SK-N-SH treated with all-trans-retinoic acid at 6 μM for 48 hours (cell line): Measurements from ENCODE around the gene ZNF518A.

Experiments
- ATAC-seq: fragments of 200-7000 bp; cut with Tn5 transposase; 3 replicates; pipeline ENCODE4 v1.9.1; 2020; ENCODE audit warnings: mild to moderate bottlenecking, moderate library complexity
- BACH2 ChIP-seq: fragments of 250-450 bp; sonication (Bioruptor Pico); IDR thresholded peaks from 2 replicates; pipeline ENCODE4 v1.9.0; 2021; ENCODE audit warnings: mild to moderate bottlenecking, borderline replicate concordance
- CSDC2 ChIP-seq: fragments of 250-450 bp; sonication (Bioruptor Pico); IDR thresholded peaks from 2 replicates; pipeline ENCODE4 v1.5.0; 2020; ENCODE audit warnings: mild to moderate bottlenecking, moderate library complexity
- CSRNP3 ChIP-seq: fragments of 250-450 bp; sonication (Bioruptor Pico); IDR thresholded peaks from 2 replicates; pipeline ENCODE4 v1.5.1; 2021; ENCODE audit warnings: mild to moderate bottlenecking, moderate library complexity
- GLIS3 ChIP-seq: fragments of 250-450 bp; sonication (Bioruptor Pico); IDR thresholded peaks from 2 replicates; pipeline ENCODE4 v1.5.0; 2020; ENCODE audit warnings: mild to moderate bottlenecking, moderate library complexity
- ISL1 ChIP-seq: fragments of 250-450 bp; sonication (Bioruptor Pico); IDR thresholded peaks from 2 replicates; pipeline ENCODE4 v2.1.2; 2022; ENCODE audit warnings: mild to moderate bottlenecking, moderate library complexity
- OSR1 ChIP-seq: fragments of 250-450 bp; sonication (Bioruptor Pico); IDR thresholded peaks from 2 replicates; pipeline ENCODE4 v1.8.0; 2022; ENCODE audit warnings: moderate library complexity, mild to moderate bottlenecking, inconsistent platforms
- PATZ1 ChIP-seq: fragments of 250-450 bp; sonication (Bioruptor Pico); IDR thresholded peaks from 2 replicates; pipeline ENCODE4 v1.8.0; 2020; ENCODE audit warnings: mild to moderate bottlenecking, moderate library complexity, borderline replicate concordance
- POU6F1 ChIP-seq: fragments of 250-450 bp; sonication (Bioruptor Pico); IDR thresholded peaks from 2 replicates; pipeline ENCODE4 v1.8.0; 2021; ENCODE audit warnings: low read depth, mild to moderate bottlenecking, moderate library complexity, borderline replicate concordance
- RARB ChIP-seq: fragments of 250-450 bp; sonication (Bioruptor Pico); IDR thresholded peaks from 2 replicates; pipeline ENCODE4 v1.8.0; 2021; ENCODE audit warnings: mild to moderate bottlenecking, moderate library complexity
- SNAI2 ChIP-seq: fragments of 250-450 bp; sonication (Bioruptor Pico); IDR thresholded peaks from 2 replicates; pipeline ENCODE4 v1.5.0; 2020; ENCODE audit warnings: mild to moderate bottlenecking, moderate library complexity
- TCF4 ChIP-seq: fragments of 250-450 bp; sonication (Bioruptor Pico); IDR thresholded peaks from 2 replicates; pipeline ENCODE4 v1.8.0; 2021; ENCODE audit warnings: mild to moderate bottlenecking, moderate library complexity, borderline replicate concordance
- TOX ChIP-seq: fragments of 250-450 bp; sonication (Bioruptor Pico); IDR thresholded peaks from 2 replicates; pipeline ENCODE4 v1.8.0; 2021; ENCODE audit warnings: mild to moderate bottlenecking, moderate library complexity, borderline replicate concordance
- ZFP30 ChIP-seq: fragments of 450-650 bp; formaldehyde crosslinking; IDR thresholded peaks from 2 replicates; pipeline ENCODE4 v1.5.0; 2022; ENCODE audit warnings: mild to moderate bottlenecking, moderate library complexity
- ZNF565 ChIP-seq: fragments of 450-650 bp; formaldehyde crosslinking; conservative IDR thresholded peaks from 2 replicates; pipeline ENCODE4 v1.5.0; 2020; ENCODE audit warnings: low read depth, mild to moderate bottlenecking, moderate library complexity
- ZNF8 ChIP-seq: fragments of 450-650 bp; formaldehyde crosslinking; IDR thresholded peaks from 2 replicates; pipeline ENCODE4 v1.5.0; 2020; ENCODE audit warnings: mild to moderate bottlenecking, moderate library complexity
- TF ChIP-seq, protein P1 (sequence below): fragments of 250-450 bp; sonication (Bioruptor Pico); IDR thresholded peaks from 2 replicates; pipeline ENCODE4 v1.5.1; 2020; ENCODE audit warnings: low read depth, mild to moderate bottlenecking, moderate library complexity
- TF ChIP-seq, protein P2 (sequence below): fragments of 250-450 bp; sonication (Bioruptor Pico); IDR thresholded peaks from 2 replicates; pipeline ENCODE4 v1.5.0; 2020; ENCODE audit warnings: mild to moderate bottlenecking, moderate library complexity

The ZNF518A gene

DNA sequence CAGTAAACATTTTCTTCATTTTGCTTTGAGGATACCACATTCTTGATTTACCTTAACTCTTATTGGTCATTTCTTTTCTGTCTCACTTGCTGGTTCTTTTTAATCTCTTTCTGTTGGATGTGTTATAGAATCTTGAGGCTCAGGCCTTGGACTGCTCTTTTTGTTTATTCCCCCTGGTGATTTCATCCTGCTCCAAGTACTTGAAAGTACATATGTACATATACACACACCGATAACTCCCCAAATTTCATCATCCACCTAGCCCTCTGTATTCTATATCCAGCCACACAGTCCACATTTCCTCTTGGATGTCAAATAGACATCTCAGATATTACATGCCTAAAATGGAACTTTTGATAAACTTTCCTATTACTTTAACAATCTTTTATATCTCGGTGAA, 7.5 kb downstream of the ZNF518A start:
- ATAC-seq: no peak
- TF ChIP-seq RARB (CRISPR knock-in tag) (no peak), OSR1 (CRISPR knock-in tag) (no peak), CSDC2 (CRISPR knock-in tag) (no peak), GLIS3 (CRISPR knock-in tag) (no peak), ISL1 (CRISPR knock-in tag) (no peak)

DNA sequence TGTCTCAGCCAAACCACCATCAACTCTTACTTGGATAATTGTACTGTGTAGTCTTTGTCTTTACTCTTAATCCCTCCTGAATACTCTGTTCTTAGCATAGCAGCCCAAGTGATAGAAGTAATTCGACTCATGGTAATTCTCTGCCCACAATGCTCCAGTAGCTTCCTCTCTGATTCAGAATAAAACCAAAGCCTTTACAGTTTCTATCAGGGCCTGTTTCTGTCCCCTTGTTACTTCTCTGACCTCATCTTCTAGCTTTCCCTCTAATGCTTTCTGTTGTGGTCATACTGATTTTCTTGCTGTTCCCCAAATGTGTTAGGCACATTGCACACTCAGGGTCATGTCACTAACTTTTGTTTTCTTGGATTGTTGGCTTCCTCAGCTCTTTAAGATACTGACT, 8.0 kb downstream of the ZNF518A start:
- TF ChIP-seq PATZ1 (CRISPR knock-in tag) (no peak), TCF4 (CRISPR knock-in tag) (no peak), ZNF8 (CRISPR knock-in tag) (no peak)
- ATAC-seq: no peak

DNA sequence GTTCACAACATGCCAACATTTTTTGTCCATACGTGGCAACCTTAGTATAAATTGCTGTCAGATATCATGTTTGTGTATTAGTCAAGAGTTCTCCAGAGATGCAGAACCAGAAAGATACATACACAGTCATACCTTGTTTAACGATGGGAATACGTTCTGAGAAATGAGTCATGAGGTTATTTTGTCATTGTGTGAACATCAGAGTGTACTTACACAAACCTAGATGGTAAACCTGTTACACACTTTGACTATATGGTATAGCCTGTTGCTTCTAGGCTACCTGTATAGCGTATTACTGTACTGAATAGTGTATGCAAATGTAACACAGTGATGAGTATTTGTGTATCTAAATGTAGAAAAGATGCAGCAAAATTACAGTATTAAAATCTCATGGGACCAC, 22.3 kb downstream of the ZNF518A start:
- ATAC-seq: no peak
- no peak for TF ChIP-seq BACH2 (CRISPR knock-in tag)
- TF ChIP-seq CSDC2 (CRISPR knock-in tag): no peak
- TF ChIP-seq ZFP30: no peak
- TF ChIP-seq PATZ1 (CRISPR knock-in tag): no peak
- TF ChIP-seq RARB (CRISPR knock-in tag): no peak

GRCh38 chr10:96153070-96153469, 23.0 kb downstream of the ZNF518A start:
- TF ChIP-seq RARB (CRISPR knock-in tag) (no peak), CSDC2 (CRISPR knock-in tag) (no peak), GLIS3 (CRISPR knock-in tag) (no peak), PATZ1 (CRISPR knock-in tag) (no peak), ZNF565 (CRISPR knock-in tag) (no peak), POU6F1 (CRISPR knock-in tag) (no peak), TOX (no peak), OSR1 (CRISPR knock-in tag) (no peak), CSRNP3 (CRISPR knock-in tag) (no peak), SNAI2 (CRISPR knock-in tag) (no peak), TCF4 (CRISPR knock-in tag) (no peak), ISL1 (CRISPR knock-in tag) (no peak)
- TF ChIP-seq, protein P1, sequence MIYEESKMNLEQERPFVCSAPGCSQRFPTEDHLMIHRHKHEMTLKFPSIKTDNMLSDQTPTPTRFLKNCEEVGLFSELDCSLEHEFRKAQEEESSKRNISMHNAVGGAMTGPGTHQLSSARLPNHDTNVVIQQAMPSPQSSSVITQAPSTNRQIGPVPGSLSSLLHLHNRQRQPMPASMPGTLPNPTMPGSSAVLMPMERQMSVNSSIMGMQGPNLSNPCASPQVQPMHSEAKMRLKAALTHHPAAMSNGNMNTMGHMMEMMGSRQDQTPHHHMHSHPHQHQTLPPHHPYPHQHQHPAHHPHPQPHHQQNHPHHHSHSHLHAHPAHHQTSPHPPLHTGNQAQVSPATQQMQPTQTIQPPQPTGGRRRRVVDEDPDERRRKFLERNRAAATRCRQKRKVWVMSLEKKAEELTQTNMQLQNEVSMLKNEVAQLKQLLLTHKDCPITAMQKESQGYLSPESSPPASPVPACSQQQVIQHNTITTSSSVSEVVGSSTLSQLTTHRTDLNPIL (CRISPR knock-in tag): no peak
- TF ChIP-seq, protein P2, sequence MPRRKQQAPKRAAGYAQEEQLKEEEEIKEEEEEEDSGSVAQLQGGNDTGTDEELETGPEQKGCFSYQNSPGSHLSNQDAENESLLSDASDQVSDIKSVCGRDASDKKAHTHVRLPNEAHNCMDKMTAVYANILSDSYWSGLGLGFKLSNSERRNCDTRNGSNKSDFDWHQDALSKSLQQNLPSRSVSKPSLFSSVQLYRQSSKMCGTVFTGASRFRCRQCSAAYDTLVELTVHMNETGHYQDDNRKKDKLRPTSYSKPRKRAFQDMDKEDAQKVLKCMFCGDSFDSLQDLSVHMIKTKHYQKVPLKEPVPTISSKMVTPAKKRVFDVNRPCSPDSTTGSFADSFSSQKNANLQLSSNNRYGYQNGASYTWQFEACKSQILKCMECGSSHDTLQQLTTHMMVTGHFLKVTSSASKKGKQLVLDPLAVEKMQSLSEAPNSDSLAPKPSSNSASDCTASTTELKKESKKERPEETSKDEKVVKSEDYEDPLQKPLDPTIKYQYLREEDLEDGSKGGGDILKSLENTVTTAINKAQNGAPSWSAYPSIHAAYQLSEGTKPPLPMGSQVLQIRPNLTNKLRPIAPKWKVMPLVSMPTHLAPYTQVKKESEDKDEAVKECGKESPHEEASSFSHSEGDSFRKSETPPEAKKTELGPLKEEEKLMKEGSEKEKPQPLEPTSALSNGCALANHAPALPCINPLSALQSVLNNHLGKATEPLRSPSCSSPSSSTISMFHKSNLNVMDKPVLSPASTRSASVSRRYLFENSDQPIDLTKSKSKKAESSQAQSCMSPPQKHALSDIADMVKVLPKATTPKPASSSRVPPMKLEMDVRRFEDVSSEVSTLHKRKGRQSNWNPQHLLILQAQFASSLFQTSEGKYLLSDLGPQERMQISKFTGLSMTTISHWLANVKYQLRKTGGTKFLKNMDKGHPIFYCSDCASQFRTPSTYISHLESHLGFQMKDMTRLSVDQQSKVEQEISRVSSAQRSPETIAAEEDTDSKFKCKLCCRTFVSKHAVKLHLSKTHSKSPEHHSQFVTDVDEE (CRISPR knock-in tag): no peak
- ATAC-seq: no peak
